Measurements from ENCODE around the gene WAC.
"Not testable (repeated sequence)": the region's sequence is repeated elsewhere in the genome, so short reads cannot be mapped to it uniquely, and the experiment has no call there.

The WAC gene

GRCh38 chr10:28505359-28505959 lies 27.5 kb upstream of the WAC start:
- no peaks in the 10 kb centered on the region for H3K27me3 ChIP-seq (ENCODE audit: insufficient read depth, low read length)

DNA sequence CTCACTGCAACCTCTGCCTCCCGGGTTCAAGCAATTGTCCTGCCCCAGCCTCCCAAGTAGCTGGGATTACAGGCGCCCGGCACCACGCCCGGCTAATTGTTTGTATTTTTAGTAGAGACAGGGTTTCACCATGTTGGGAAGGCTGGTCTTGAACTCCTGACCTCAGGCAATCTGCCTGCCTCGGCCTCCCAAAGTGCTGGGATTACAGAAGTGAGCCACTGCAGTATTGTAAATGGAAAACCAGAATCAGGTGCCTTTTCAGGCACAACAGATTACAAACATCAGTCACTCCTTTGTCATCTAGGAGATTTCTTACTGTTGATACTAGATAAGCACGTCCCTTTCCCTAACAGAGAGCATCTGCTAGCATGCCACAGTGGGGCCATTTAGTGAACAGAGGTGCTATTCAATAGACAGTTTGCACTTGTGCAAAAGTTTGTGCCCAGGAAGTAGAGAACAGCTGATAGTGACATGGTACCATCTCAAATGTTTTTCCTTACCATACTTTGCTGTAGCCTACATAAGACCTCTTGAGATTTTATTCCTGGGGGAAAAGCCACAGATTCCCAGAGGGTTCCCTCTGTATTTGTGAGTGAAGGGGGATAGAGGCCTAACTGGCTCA lies 24.5 kb upstream of the WAC start:
- H3K4me3 ChIP-seq (ENCODE audit: low read length), result no peak overlapping the region
- no peaks in the 10 kb centered on the region for H3K9me3 ChIP-seq (ENCODE audit: insufficient read depth, low read depth, low read length)
- no peaks in the 10 kb centered on the region for H3K4me1 ChIP-seq (ENCODE audit: insufficient read depth, low read length)
- no peak overlapping the region for H3K9ac ChIP-seq (ENCODE audit: low read depth, low read length)
- no peak overlapping the region for H3K27ac ChIP-seq (ENCODE audit: low read length)
- H3K36me3 ChIP-seq (ENCODE audit: insufficient read depth, low read depth, low read length), result no peaks in the 10 kb centered on the region
- H3K27me3 ChIP-seq (ENCODE audit: insufficient read depth, low read length), result no peaks in the 10 kb centered on the region

More at GRCh38 chr10:28505359-28505959, 27.5 kb upstream of the WAC start:
- H3K4me1 ChIP-seq (ENCODE audit: insufficient read depth, low read length), result no peaks in the 10 kb centered on the region
- no peak overlapping the region for H3K9ac ChIP-seq (ENCODE audit: low read depth, low read length)
- H3K9me3 ChIP-seq (ENCODE audit: insufficient read depth, low read depth, low read length), result no peaks in the 10 kb centered on the region
- H3K4me3 ChIP-seq (ENCODE audit: low read length), result no peak overlapping the region
- no peaks in the 10 kb centered on the region for H3K36me3 ChIP-seq (ENCODE audit: insufficient read depth, low read depth, low read length)
- H3K27ac ChIP-seq (ENCODE audit: low read length), result no peak overlapping the region

DNA sequence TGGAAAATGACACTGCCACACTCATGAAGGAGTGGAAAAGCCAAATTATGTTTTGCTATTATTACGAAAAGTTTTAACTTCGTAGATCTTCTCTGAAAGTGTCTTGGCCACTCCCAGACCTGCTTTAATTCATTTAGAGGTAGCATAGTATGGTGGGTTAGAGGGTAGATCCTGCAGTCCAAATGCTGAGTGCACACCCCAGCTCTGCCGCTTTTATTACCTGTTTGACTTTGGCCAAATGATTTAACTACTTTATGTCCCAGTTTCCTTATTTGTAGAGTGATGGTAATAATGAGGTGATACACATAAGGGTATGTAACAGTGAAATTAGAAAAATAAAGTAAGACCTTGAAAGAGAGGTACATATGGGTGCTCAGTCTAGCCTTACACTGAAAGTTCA lies 23.6 kb upstream of the WAC start:
- H3K27me3 ChIP-seq (ENCODE audit: insufficient read depth, low read length), result no peaks in the 10 kb centered on the region
- H3K9ac ChIP-seq (ENCODE audit: low read depth, low read length), result no peak overlapping the region
- no peaks in the 10 kb centered on the region for H3K4me1 ChIP-seq (ENCODE audit: insufficient read depth, low read length)
- H3K4me3 ChIP-seq (ENCODE audit: low read length), result no peak overlapping the region
- H3K9me3 ChIP-seq (ENCODE audit: insufficient read depth, low read depth, low read length), result no peaks in the 10 kb centered on the region
- H3K36me3 ChIP-seq (ENCODE audit: insufficient read depth, low read depth, low read length), result no peaks in the 10 kb centered on the region
- no peak overlapping the region for H3K27ac ChIP-seq (ENCODE audit: low read length)

- Histone ChIP-seq H3K4me1 (ENCODE audit: insufficient read depth, low read length) (no peaks in the 10 kb centered on the region), H3K9me3 (ENCODE audit: insufficient read depth, low read depth, low read length) (no peaks in the 10 kb centered on the region), H3K9ac (ENCODE audit: low read depth, low read length) (no peak overlapping the region), H3K27me3 (ENCODE audit: insufficient read depth, low read length) (no peaks in the 10 kb centered on the region), H3K27ac (ENCODE audit: low read length) (no peak overlapping the region), H3K36me3 (ENCODE audit: insufficient read depth, low read depth, low read length) (no peaks in the 10 kb centered on the region), H3K4me3 (ENCODE audit: low read length) (no peak overlapping the region)
Observed at GRCh38 chr10:28514648-28515047, 18.3 kb upstream of the WAC start.

DNA sequence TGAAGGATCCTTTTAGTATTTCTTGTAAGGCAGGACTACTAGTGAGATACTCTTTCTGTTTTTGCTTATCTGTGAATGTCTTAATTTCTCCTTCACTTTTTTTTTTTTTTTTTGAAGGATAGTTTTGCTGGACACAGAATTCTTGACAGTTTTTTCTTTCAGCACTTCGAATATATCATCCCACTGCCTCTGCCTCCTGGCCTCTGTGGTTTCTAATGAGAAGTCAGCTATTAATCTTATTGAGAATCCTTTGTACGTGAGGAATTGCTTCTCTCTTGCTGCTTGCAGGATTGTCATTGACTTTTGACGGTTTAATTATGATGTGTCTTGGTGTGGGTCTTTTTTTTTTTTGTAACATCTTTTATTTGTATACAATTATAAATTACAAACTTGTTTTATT lies 12.6 kb upstream of the WAC start:
- no peaks in the 10 kb centered on the region for H3K27me3 ChIP-seq (ENCODE audit: insufficient read depth, low read length)
- no peaks in the 10 kb centered on the region for H3K4me1 ChIP-seq (ENCODE audit: insufficient read depth, low read length)
- no peak overlapping the region for H3K27ac ChIP-seq (ENCODE audit: low read length)
- no peak overlapping the region for H3K4me3 ChIP-seq (ENCODE audit: low read length)
- peaks cover 18% of the 10 kb centered on the region for H3K36me3 ChIP-seq (ENCODE audit: insufficient read depth, low read depth, low read length)
- no peak overlapping the region for H3K9ac ChIP-seq (ENCODE audit: low read depth, low read length)
- no peaks in the 10 kb centered on the region; the same call in 1 of the 2 replicates for H3K9me3 ChIP-seq (ENCODE audit: insufficient read depth, low read depth, low read length)

- H3K36me3 ChIP-seq (ENCODE audit: insufficient read depth, low read depth, low read length), result peaks cover 23% of the 10 kb centered on the region
- H3K9me3 ChIP-seq (ENCODE audit: insufficient read depth, low read depth, low read length); H3K4me3 ChIP-seq (ENCODE audit: low read length); H3K4me1 ChIP-seq (ENCODE audit: insufficient read depth, low read length); H3K27me3 ChIP-seq (ENCODE audit: insufficient read depth, low read length); H3K27ac ChIP-seq (ENCODE audit: low read length); H3K9ac ChIP-seq (ENCODE audit: low read depth, low read length): not testable (repeated sequence)
Observed at GRCh38 chr10:28520828-28521227, 12.1 kb upstream of the WAC start.

GRCh38 chr10:28521961-28522360 lies 11.0 kb upstream of the WAC start:
- H3K36me3 ChIP-seq (ENCODE audit: insufficient read depth, low read depth, low read length), result peaks cover 31% of the 10 kb centered on the region
- not testable (repeated sequence) for H3K27me3 ChIP-seq (ENCODE audit: insufficient read depth, low read length); H3K9ac ChIP-seq (ENCODE audit: low read depth, low read length); H3K27ac ChIP-seq (ENCODE audit: low read length); H3K4me3 ChIP-seq (ENCODE audit: low read length); H3K9me3 ChIP-seq (ENCODE audit: insufficient read depth, low read depth, low read length); H3K4me1 ChIP-seq (ENCODE audit: insufficient read depth, low read length)

DNA sequence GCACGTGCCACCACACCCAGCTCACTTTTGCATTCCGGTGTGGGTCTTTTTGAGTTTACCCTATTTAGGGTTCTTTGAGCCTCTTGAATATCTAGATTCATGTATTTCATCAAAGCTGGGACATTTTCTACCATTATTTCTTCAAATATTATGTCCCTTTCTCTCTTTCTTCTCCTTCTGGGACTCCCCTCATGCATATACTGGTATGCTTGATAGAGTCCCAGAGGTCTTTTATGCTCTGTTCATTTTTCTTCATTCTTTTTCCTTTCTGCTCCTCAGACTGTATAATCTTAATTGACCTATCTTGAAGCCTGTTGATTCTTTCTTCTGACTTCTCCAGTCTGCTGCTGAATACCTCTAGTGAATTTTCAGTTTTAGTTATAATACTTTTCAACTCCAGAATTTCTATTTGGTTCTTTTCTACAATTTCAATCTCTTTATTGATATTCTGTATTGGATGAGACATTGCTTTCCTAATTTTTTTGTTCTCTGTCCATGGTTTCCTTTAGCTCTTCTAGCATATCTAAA lies 9.1 kb upstream of the WAC start:
- H3K27me3 ChIP-seq (ENCODE audit: insufficient read depth, low read length), result no peaks in the 10 kb centered on the region
- H3K27ac ChIP-seq (ENCODE audit: low read length), result no peak overlapping the region
- H3K4me3 ChIP-seq (ENCODE audit: low read length), result no peak overlapping the region
- H3K36me3 ChIP-seq (ENCODE audit: insufficient read depth, low read depth, low read length), result peaks cover 31% of the 10 kb centered on the region
- no peak overlapping the region for H3K9ac ChIP-seq (ENCODE audit: low read depth, low read length)
- H3K4me1 ChIP-seq (ENCODE audit: insufficient read depth, low read length), result no peaks in the 10 kb centered on the region
- no peaks in the 10 kb centered on the region; the same call in 1 of the 2 replicates for H3K9me3 ChIP-seq (ENCODE audit: insufficient read depth, low read depth, low read length)

GRCh38 chr10:28530751-28531150 lies 2.2 kb upstream of the WAC start:
- Histone ChIP-seq H3K9ac (ENCODE audit: low read depth, low read length) (no peak overlapping the region; the same call in 1 of the 2 replicates), H3K4me3 (ENCODE audit: low read length) (no peak overlapping the region; the same call in 1 of the 2 replicates), H3K27me3 (ENCODE audit: insufficient read depth, low read length) (no peaks in the 10 kb centered on the region), H3K27ac (ENCODE audit: low read length) (no peak overlapping the region), H3K36me3 (ENCODE audit: insufficient read depth, low read depth, low read length) (peaks cover 26% of the 10 kb centered on the region), H3K9me3 (ENCODE audit: insufficient read depth, low read depth, low read length) (no peaks in the 10 kb centered on the region), H3K4me1 (ENCODE audit: insufficient read depth, low read length) (peaks cover 12% of the 10 kb centered on the region; the same call in 1 of the 2 replicates)

DNA sequence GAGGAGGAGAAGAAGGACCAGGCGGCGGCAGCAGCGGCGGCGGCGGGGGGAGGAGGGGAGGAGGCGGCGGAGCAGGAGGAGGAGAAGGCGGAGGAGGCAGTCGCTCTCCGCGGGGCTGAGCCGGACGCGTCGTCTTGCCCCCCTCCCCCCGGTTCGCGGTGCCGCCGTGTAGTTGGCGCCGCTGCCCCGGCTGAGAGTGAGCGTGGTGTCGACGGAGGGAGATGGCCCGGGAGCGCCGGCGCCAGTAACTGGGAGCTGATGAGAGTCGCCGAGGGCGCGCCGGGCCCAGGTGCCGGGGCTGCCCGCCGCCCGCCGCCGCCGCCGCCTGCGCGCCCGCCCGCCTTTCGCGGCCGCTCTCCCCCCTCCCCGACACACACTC lies 257 bp downstream of the WAC start:
- peak overlapping the region; percentile 96; the same call in 1 of the 2 replicates for H3K4me3 ChIP-seq (ENCODE audit: low read length)
- peaks cover 12% of the 10 kb centered on the region; the same call in 1 of the 2 replicates for H3K4me1 ChIP-seq (ENCODE audit: insufficient read depth, low read length)
- H3K9me3 ChIP-seq (ENCODE audit: insufficient read depth, low read depth, low read length), result no peaks in the 10 kb centered on the region
- peaks cover 42% of the 10 kb centered on the region for H3K36me3 ChIP-seq (ENCODE audit: insufficient read depth, low read depth, low read length)
- H3K9ac ChIP-seq (ENCODE audit: low read depth, low read length), result peak overlapping the region; percentile 99; the same call in 1 of the 2 replicates
- no peak overlapping the region for H3K27ac ChIP-seq (ENCODE audit: low read length)
- H3K27me3 ChIP-seq (ENCODE audit: insufficient read depth, low read length), result no peaks in the 10 kb centered on the region

- Histone ChIP-seq H3K27me3 (ENCODE audit: insufficient read depth, low read length) (no peaks in the 10 kb centered on the region), H3K4me1 (ENCODE audit: insufficient read depth, low read length) (peaks cover 12% of the 10 kb centered on the region; the same call in 1 of the 2 replicates), H3K4me3 (ENCODE audit: low read length) (peak overlapping the region; percentile 99), H3K9ac (ENCODE audit: low read depth, low read length) (peak overlapping the region; percentile 96), H3K9me3 (ENCODE audit: insufficient read depth, low read depth, low read length) (no peaks in the 10 kb centered on the region), H3K27ac (ENCODE audit: low read length) (peak overlapping the region; percentile 45), H3K36me3 (ENCODE audit: insufficient read depth, low read depth, low read length) (peaks cover 47% of the 10 kb centered on the region)
Observed at GRCh38 chr10:28533571-28534304, 820 bp downstream of the WAC start.
